Measurements from ENCODE around the gene RNF213.

Gene RNF213

GRCh38 chr17:80287806-80288567 lies 27.3 kb downstream of the RNF213 start:
- no peak for DNase-seq (ENCODE audit: extremely low spot score)
- TF ChIP-seq CTCF (IDR thresholded peaks at IDR 0.05; ENCODE audit: control extremely low read depth, extremely low read depth, low read depth, missing control alignments), result no peak
- POLR2A ChIA-PET, result no interaction called here
- CTCF ChIA-PET, result no interaction called here

DNA sequence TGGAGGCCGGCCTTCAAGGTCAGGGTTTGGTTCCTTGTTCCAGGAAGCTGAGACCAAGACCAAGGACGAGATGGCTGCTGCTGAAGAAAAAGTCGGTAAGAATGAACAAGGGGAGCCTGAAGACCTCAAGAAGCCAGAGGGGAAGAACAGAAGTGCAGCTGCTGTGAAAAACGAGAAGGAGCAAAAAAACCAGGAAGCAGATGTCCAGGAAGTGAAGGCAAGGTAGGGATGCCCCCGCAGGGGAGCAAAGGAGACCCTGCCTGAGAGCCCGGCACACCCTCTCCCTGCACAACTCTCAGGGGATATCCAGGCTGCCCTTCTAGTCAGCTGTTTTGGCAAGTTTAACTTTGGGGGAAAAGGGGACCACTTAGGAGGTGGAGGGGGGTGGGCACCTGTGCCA lies 29.0 kb downstream of the RNF213 start:
- no peak for TF ChIP-seq CTCF (IDR thresholded peaks at IDR 0.05; ENCODE audit: control extremely low read depth, extremely low read depth, low read depth, missing control alignments)
- CTCF ChIA-PET, result no interaction called here
- DNase-seq (ENCODE audit: extremely low spot score), result no peak
- POLR2A ChIA-PET, result no interaction called here

- CTCF ChIA-PET, result no interaction called here
- DNase-seq (ENCODE audit: extremely low spot score), result no peak
- no peak for TF ChIP-seq CTCF (IDR thresholded peaks at IDR 0.05; ENCODE audit: control extremely low read depth, extremely low read depth, low read depth, missing control alignments)
- POLR2A ChIA-PET, result no interaction called here
These were observed 29.5 kb downstream of the RNF213 start for GRCh38 chr17:80290156-80290555.

- CTCF ChIA-PET, result no interaction called here
- POLR2A ChIA-PET, result no interaction called here
- no peak for DNase-seq (ENCODE audit: extremely low spot score)
- TF ChIP-seq CTCF (IDR thresholded peaks at IDR 0.05; ENCODE audit: control extremely low read depth, extremely low read depth, low read depth, missing control alignments), result no peak
These were observed 30.6 kb downstream of the RNF213 start for GRCh38 chr17:80291260-80291659.

- CTCF ChIA-PET, result no interaction called here
- POLR2A ChIA-PET, result no interaction called here
- DNase-seq (ENCODE audit: extremely low spot score), result no peak
- no peak for TF ChIP-seq CTCF (IDR thresholded peaks at IDR 0.05; ENCODE audit: control extremely low read depth, extremely low read depth, low read depth, missing control alignments)
These were observed 31.2 kb downstream of the RNF213 start for GRCh38 chr17:80291691-80292487.

DNA sequence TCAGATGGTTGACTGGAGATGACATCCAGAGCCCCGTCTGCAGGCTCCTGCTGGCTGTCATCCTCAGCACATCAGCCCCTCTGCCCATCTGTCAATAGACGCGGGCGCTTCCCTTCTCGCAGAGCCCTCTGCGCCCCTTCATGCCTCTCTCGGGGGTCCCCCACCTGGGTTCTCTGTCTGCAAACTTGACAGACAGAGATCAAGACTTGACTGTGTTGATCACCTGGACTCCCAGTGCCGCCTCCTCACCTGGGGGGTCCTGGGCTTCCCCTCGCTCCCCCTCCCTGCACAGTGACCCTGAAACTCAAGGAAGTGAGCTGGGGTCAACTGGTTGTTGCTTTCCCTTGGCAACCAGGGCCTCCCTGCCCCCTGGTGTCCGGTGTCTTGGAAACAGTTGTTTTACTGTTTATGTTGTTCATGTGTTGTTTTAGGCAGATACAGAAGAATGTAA lies 31.9 kb downstream of the RNF213 start:
- TF ChIP-seq CTCF (IDR thresholded peaks at IDR 0.05; ENCODE audit: control extremely low read depth, extremely low read depth, low read depth, missing control alignments), result no peak
- no peak for DNase-seq (ENCODE audit: extremely low spot score)
- CTCF ChIA-PET, result no interaction called here
- POLR2A ChIA-PET, result no interaction called here

Data from GM10248 (cell line).